ENCODE measurements around the gene GP2. TPM values are rescaled to one million over a fixed set of nuclear protein-coding genes. Genes with fewer than 3 reads are reported as not detected.

The GP2 gene
- total RNA-seq, 2 experiments from 2014 or later, result not detected

GRCh38 chr16:20319406-20319805 lies 7.9 kb downstream of the GP2 start:
- DNase-seq (no peak), ATAC-seq (ENCODE audit: poor library complexity) (no peak)
- intact Hi-C loops (cut with DNase I, micrococcal nuclease), result no loop called here
- Histone ChIP-seq H3K36me3 (ENCODE audit: insufficient read depth, low read length) (no peaks in the 10 kb centered on the region), H3K4me1 (ENCODE audit: insufficient read depth, low read length) (no peaks in the 10 kb centered on the region), H3K27me3 (ENCODE audit: control insufficient read depth in 1 of 2, insufficient read depth in 2 of 2, low read length in 2 of 2) (peaks cover 0 to 3% of the 10 kb centered on the region in 2 experiments), H3K4me3 (ENCODE audit: low read length) (no peak overlapping the region), H3K9me3 (ENCODE audit: control insufficient read depth in 1 of 2, insufficient read depth in 1 of 2, low read length in 2 of 2) (no peaks in the 10 kb centered on the region), H3K27ac (ENCODE audit: low read depth in 1 of 2, low read length in 2 of 2) (no peak overlapping the region)
- TF ChIP-seq CTCF (IDR thresholded peaks at IDR 0.05), result no peak
- no peaks in the 10 kb centered on the region for H3K27me3 Mint-ChIP-seq
- ChIA-PET CTCF (no interaction called here), POLR2A (no interaction called here)
- no peaks in the 10 kb centered on the region for H3K9me3 Mint-ChIP-seq
- H3K4me3 Mint-ChIP-seq, result no peak overlapping the region
- no peaks in the 10 kb centered on the region for H3K4me1 Mint-ChIP-seq (ENCODE audit: low read depth)
- H3K27ac Mint-ChIP-seq, result no peak overlapping the region
- no peaks in the 10 kb centered on the region for H3K36me3 Mint-ChIP-seq (ENCODE audit: low read depth)

GRCh38 chr16:20318437-20318836 lies 8.9 kb downstream of the GP2 start:
- Histone ChIP-seq H3K27me3 (ENCODE audit: control insufficient read depth in 1 of 2, insufficient read depth in 2 of 2, low read length in 2 of 2) (peaks cover 0 to 3% of the 10 kb centered on the region in 2 experiments), H3K4me1 (ENCODE audit: insufficient read depth, low read length) (no peaks in the 10 kb centered on the region), H3K27ac (ENCODE audit: low read depth in 1 of 2, low read length in 2 of 2) (no peak overlapping the region), H3K4me3 (ENCODE audit: low read length) (no peak overlapping the region), H3K36me3 (ENCODE audit: insufficient read depth, low read length) (no peaks in the 10 kb centered on the region), H3K9me3 (ENCODE audit: control insufficient read depth in 1 of 2, insufficient read depth in 1 of 2, low read length in 2 of 2) (no peaks in the 10 kb centered on the region)
- ChIA-PET POLR2A (no interaction called here), CTCF (no interaction called here)
- Mint-ChIP-seq H3K27ac (no peak overlapping the region), H3K4me3 (no peak overlapping the region), H3K9me3 (no peaks in the 10 kb centered on the region), H3K4me1 (ENCODE audit: low read depth) (no peaks in the 10 kb centered on the region), H3K27me3 (no peaks in the 10 kb centered on the region), H3K36me3 (ENCODE audit: low read depth) (no peaks in the 10 kb centered on the region)
- ATAC-seq (ENCODE audit: poor library complexity), result no peak
- DNase-seq, result no peak
- intact Hi-C loops (cut with DNase I, micrococcal nuclease), result no loop called here
- TF ChIP-seq CTCF (IDR thresholded peaks at IDR 0.05), result no peak

GRCh38 chr16:20318006-20318405 lies 9.3 kb downstream of the GP2 start:
- no peak overlapping the region for H3K27ac ChIP-seq (ENCODE audit: low read depth in 1 of 2, low read length in 2 of 2)
- Mint-ChIP-seq H3K4me3 (no peak overlapping the region), H3K4me1 (ENCODE audit: low read depth) (no peaks in the 10 kb centered on the region), H3K36me3 (ENCODE audit: low read depth) (no peaks in the 10 kb centered on the region), H3K27ac (no peak overlapping the region), H3K27me3 (no peaks in the 10 kb centered on the region), H3K9me3 (no peaks in the 10 kb centered on the region)
- no peak for TF ChIP-seq CTCF (IDR thresholded peaks at IDR 0.05)
- H3K36me3 ChIP-seq (ENCODE audit: insufficient read depth, low read length), result no peaks in the 10 kb centered on the region
- ChIA-PET POLR2A (no interaction called here), CTCF (no interaction called here)
- H3K27me3 ChIP-seq (ENCODE audit: control insufficient read depth in 1 of 2, insufficient read depth in 2 of 2, low read length in 2 of 2), result peaks cover 0 to 3% of the 10 kb centered on the region in 2 experiments
- intact Hi-C loops (cut with DNase I, micrococcal nuclease), result no loop called here
- H3K4me1 ChIP-seq (ENCODE audit: insufficient read depth, low read length), result no peaks in the 10 kb centered on the region
- no peaks in the 10 kb centered on the region for H3K9me3 ChIP-seq (ENCODE audit: control insufficient read depth in 1 of 2, insufficient read depth in 1 of 2, low read length in 2 of 2)
- DNase-seq, result no peak
- no peak for ATAC-seq (ENCODE audit: poor library complexity)
- no peak overlapping the region for H3K4me3 ChIP-seq (ENCODE audit: low read length)
